Ishikawa (cell line): ENCODE data around the gene DPYD.

ENCODE experiments used
- CEBPB ChIP-seq: IDR thresholded peaks from 2 replicates; pipeline ENCODE4 v1.6.1; 2012
- CREB1 ChIP-seq: IDR thresholded peaks from 2 replicates; pipeline ENCODE4 v1.6.1; 2012; ENCODE audit warnings: low read depth
- EGR1 ChIP-seq: IDR thresholded peaks from 2 replicates; pipeline ENCODE4 v1.6.1; 2012
- EP300 ChIP-seq: IDR thresholded peaks from 2 replicates; pipeline ENCODE4 v1.6.1; 2012; ENCODE audit warnings: borderline replicate concordance
- FOXM1 ChIP-seq: IDR thresholded peaks from 2 replicates; pipeline ENCODE4 v1.6.1; 2012; ENCODE audit warnings: low read depth, borderline replicate concordance
- MAX ChIP-seq: IDR thresholded peaks from 2 replicates; pipeline ENCODE4 v1.6.1; 2012
- NFIC ChIP-seq: IDR thresholded peaks from 2 replicates; pipeline ENCODE4 v1.6.1; 2012
- RAD21 ChIP-seq: IDR thresholded peaks from 2 replicates; pipeline ENCODE4 v1.6.1; 2012; ENCODE audit warnings: low read depth
- TAF1 ChIP-seq: IDR thresholded peaks from 2 replicates; pipeline ENCODE4 v1.6.1; 2012; ENCODE audit warnings: low read depth, mild to moderate bottlenecking
- TCF12 ChIP-seq: IDR thresholded peaks from 2 replicates; pipeline ENCODE4 v1.6.1; 2012; ENCODE audit warnings: low read depth
- TEAD4 ChIP-seq: IDR thresholded peaks from 2 replicates; pipeline ENCODE4 v1.6.1; 2012
- YY1 ChIP-seq: IDR thresholded peaks from 2 replicates; pipeline ENCODE4 v1.6.1; 2012; ENCODE audit warnings: low read depth
- ZBTB7A ChIP-seq: IDR thresholded peaks from 2 replicates; pipeline ENCODE4 v1.6.1; 2012; ENCODE audit warnings: low read depth
- TF ChIP-seq, protein P1 (sequence below): IDR thresholded peaks from 2 replicates; pipeline ENCODE4 v1.6.1; 2012; ENCODE audit warnings: low read depth, mild to moderate bottlenecking
- TF ChIP-seq, protein P2 (sequence below): IDR thresholded peaks from 2 replicates; pipeline ENCODE4 v1.6.1; 2012

DPYD gene

GRCh38 chr1:97204468-97204867, 716.4 kb downstream of the DPYD start:
- TF ChIP-seq TCF12 (no peak), EP300 (no peak), NFIC (no peak), FOXM1 (no peak), MAX (no peak), ZBTB7A (no peak), CREB1 (no peak)
- TF ChIP-seq, protein P1, sequence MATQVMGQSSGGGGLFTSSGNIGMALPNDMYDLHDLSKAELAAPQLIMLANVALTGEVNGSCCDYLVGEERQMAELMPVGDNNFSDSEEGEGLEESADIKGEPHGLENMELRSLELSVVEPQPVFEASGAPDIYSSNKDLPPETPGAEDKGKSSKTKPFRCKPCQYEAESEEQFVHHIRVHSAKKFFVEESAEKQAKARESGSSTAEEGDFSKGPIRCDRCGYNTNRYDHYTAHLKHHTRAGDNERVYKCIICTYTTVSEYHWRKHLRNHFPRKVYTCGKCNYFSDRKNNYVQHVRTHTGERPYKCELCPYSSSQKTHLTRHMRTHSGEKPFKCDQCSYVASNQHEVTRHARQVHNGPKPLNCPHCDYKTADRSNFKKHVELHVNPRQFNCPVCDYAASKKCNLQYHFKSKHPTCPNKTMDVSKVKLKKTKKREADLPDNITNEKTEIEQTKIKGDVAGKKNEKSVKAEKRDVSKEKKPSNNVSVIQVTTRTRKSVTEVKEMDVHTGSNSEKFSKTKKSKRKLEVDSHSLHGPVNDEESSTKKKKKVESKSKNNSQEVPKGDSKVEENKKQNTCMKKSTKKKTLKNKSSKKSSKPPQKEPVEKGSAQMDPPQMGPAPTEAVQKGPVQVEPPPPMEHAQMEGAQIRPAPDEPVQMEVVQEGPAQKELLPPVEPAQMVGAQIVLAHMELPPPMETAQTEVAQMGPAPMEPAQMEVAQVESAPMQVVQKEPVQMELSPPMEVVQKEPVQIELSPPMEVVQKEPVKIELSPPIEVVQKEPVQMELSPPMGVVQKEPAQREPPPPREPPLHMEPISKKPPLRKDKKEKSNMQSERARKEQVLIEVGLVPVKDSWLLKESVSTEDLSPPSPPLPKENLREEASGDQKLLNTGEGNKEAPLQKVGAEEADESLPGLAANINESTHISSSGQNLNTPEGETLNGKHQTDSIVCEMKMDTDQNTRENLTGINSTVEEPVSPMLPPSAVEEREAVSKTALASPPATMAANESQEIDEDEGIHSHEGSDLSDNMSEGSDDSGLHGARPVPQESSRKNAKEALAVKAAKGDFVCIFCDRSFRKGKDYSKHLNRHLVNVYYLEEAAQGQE: no peak

DNA sequence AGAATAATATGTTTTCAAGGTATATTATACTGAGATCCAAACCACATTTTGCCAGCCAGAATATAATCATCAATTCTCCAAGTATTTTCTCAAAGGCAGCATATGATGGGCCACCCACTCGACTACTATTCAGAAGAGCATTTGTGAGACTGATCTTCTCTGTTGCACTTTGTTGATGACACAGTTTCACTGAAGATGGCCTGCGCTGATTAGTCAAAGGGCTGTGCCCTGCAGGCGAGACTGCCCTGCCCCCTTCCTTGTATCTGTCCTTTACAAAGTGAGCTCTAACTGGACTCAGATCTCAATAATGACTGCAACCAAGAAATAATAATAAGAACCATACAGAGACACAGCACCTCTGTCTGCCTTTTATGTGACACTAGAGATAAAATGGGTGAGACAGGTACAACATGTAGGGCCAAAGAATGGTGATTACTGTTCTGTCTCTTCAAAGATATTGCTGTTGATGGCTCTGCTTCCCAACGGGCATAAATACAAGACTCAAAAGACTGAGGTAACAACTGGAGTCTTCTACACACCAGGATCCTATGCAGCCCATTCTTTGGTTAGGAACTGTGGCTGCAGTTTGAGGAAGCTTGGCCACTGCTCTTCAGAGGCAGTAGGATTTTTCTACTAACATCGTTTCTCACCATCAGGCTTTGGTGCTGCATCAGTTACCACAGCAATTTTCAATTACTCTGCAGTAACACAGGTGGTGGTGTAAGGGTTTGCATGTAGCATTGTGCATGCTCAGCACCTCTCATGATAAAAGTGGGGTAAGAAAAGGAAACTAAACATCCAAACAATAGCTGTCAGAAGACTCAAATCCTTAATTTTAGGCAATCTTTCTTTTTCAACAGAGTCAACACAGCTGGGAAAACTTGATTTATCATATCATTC, 718.1 kb downstream of the DPYD start:
- TF ChIP-seq MAX (no peak), YY1 (no peak), RAD21 (no peak), CEBPB (no peak), TEAD4 (no peak), TCF12 (no peak), CREB1 (no peak), EGR1 (no peak), NFIC (no peak), EP300 (no peak), ZBTB7A (no peak)
- TF ChIP-seq, protein P2, sequence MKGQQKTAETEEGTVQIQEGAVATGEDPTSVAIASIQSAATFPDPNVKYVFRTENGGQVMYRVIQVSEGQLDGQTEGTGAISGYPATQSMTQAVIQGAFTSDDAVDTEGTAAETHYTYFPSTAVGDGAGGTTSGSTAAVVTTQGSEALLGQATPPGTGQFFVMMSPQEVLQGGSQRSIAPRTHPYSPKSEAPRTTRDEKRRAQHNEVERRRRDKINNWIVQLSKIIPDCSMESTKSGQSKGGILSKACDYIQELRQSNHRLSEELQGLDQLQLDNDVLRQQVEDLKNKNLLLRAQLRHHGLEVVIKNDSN: no peak

DNA sequence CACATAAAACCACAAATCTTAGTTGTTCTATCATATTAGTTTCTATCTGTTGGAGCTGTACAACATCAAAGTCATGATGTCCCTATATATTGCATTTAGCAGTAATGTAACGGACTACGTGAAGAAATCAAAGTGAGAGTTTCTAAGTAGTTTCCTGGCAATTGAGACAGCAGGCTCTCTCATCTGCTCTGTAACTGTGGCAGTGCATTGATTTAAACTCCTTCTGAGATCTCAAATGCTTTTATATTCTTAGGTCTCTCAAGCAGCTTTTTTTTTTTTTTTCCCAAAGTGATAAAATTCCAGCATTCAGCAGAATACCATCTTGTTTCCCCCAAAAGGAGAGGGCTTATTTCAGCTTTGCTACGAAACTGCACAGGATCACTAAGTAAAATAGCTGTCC, 719.2 kb downstream of the DPYD start:
- TF ChIP-seq EGR1: no peak
- TF ChIP-seq CEBPB: no peak
- no peak for TF ChIP-seq FOXM1
- no peak for TF ChIP-seq ZBTB7A
- TF ChIP-seq CREB1: no peak
- no peak for TF ChIP-seq MAX
- TF ChIP-seq, protein P1: no peak
- no peak for TF ChIP-seq NFIC
- TF ChIP-seq YY1: no peak
- no peak for TF ChIP-seq TCF12
- TF ChIP-seq RAD21: no peak
- TF ChIP-seq TEAD4: no peak
- TF ChIP-seq TAF1: no peak
- TF ChIP-seq, protein P2: no peak

DNA sequence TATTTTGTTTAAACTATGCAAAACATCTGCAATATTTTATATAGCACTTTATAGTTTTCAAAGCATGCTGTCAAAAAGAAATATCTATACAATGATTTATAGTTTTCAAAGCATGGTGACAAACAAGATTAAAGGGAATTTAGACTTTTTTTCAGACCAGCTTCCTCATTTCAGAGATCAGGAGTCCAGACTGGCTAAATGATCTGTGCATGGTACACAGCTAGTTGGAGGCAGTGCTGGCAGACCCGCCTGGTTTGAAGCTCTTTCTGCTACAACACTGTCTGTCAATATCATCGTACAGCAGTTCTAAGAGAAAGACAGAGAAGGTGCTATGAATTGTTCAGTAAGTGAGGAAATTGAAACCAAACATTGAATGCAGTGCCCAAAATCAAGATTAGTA, 720.2 kb downstream of the DPYD start:
- TF ChIP-seq EGR1 (no peak), MAX (no peak), CEBPB (no peak), TAF1 (no peak)

GRCh38 chr1:97196825-97197516, 723.9 kb downstream of the DPYD start:
- no peak for TF ChIP-seq TEAD4
